ENCODE measurements around the gene UQCR10.

DNA sequence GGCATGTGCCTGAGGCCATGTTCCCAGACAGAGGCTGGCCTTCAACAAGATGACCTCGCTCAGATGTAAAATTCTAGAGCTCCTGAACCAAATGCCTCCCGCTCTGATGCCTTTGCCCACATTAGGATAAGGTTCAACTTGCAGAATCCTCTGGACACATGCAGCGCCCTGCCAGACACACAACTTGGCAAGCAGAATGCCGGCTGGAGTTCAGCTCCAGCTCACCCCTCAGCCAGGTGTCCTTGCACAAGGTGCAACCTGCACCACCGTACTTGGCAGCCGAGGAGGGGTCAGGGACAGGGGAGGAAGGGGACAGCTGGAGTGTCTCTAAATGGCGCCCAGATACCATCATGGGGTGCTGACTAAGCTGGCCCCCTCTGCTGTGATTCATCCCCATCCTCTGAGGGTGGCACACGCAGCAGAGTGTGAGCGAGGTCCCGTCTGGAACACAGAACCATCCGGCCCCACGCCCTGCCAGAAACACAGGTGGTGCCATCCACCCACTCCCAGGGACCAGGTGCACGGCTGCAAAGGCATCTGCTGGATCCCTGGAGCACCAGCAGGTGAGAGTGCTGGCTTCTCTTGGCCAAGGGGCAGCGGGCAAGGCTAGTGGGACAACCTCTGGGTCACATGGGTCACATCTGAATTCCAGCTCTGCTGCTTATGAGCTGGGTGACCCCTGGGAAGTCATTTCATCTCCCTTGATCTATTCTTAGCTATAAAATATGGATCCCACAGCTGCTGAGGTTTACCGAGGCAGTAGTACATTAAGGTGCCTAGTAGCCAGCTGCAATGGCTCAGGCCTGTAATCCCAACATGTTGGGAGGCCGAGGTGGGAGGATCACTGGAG is 13.1 kb upstream of the UQCR10 start:
- TF ChIP-seq ARNTL (CRISPR knock-in tag; IDR thresholded peaks at IDR 0.05; ENCODE audit: borderline replicate concordance, low read depth) (no peak), ZFP30 (CRISPR knock-in tag; IDR thresholded peaks at IDR 0.05) (no peak), ZNF8 (CRISPR knock-in tag; IDR thresholded peaks at IDR 0.05) (no peak), RARB (CRISPR knock-in tag; IDR thresholded peaks at IDR 0.05) (no peak), ESRRG (CRISPR knock-in tag; IDR thresholded peaks at IDR 0.05) (no peak), ZC3H10 (CRISPR knock-in tag; IDR thresholded peaks at IDR 0.05) (no peak), SNAI2 (CRISPR knock-in tag; IDR thresholded peaks at IDR 0.05) (no peak), TCF4 (CRISPR knock-in tag; IDR thresholded peaks at IDR 0.05; ENCODE audit: borderline replicate concordance) (no peak), ISL1 (CRISPR knock-in tag; IDR thresholded peaks at IDR 0.05) (no peak)
- TF ChIP-seq, protein P1, sequence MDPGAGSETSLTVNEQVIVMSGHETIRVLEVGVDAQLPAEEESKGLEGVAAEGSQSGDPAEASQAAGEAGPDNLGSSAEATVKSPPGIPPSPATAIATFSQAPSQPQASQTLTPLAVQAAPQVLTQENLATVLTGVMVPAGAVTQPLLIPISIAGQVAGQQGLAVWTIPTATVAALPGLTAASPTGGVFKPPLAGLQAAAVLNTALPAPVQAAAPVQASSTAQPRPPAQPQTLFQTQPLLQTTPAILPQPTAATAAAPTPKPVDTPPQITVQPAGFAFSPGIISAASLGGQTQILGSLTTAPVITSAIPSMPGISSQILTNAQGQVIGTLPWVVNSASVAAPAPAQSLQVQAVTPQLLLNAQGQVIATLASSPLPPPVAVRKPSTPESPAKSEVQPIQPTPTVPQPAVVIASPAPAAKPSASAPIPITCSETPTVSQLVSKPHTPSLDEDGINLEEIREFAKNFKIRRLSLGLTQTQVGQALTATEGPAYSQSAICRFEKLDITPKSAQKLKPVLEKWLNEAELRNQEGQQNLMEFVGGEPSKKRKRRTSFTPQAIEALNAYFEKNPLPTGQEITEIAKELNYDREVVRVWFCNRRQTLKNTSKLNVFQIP (CRISPR knock-in tag; IDR thresholded peaks at IDR 0.05; ENCODE audit: borderline replicate concordance, low read depth) = no peak
- TF ChIP-seq, protein P2, sequence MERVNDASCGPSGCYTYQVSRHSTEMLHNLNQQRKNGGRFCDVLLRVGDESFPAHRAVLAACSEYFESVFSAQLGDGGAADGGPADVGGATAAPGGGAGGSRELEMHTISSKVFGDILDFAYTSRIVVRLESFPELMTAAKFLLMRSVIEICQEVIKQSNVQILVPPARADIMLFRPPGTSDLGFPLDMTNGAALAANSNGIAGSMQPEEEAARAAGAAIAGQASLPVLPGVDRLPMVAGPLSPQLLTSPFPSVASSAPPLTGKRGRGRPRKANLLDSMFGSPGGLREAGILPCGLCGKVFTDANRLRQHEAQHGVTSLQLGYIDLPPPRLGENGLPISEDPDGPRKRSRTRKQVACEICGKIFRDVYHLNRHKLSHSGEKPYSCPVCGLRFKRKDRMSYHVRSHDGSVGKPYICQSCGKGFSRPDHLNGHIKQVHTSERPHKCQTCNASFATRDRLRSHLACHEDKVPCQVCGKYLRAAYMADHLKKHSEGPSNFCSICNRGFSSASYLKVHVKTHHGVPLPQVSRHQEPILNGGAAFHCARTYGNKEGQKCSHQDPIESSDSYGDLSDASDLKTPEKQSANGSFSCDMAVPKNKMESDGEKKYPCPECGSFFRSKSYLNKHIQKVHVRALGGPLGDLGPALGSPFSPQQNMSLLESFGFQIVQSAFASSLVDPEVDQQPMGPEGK (CRISPR knock-in tag; IDR thresholded peaks at IDR 0.05; ENCODE audit: borderline replicate concordance) = no peak

Measured in SK-N-SH treated with all-trans-retinoic acid at 6 μM for 48 hours (cell line).